ENCODE results near the gene VPS54.
A peak's percentile ranks its signal among the peaks of the same experiment; 100 is the strongest.

The VPS54 gene

GRCh38 chr2:64015391-64015790, 3.8 kb downstream of the VPS54 start:
- Histone ChIP-seq H3K14ac (ENCODE audit: low read length) (no peak overlapping the region), H3K18ac (ENCODE audit: low read length) (no peak overlapping the region)
- WGBS (ENCODE audit: extremely low coverage, insufficient coverage, insufficient read length): no CpG with 5 or more reads among the region's 5 CpGs

DNA sequence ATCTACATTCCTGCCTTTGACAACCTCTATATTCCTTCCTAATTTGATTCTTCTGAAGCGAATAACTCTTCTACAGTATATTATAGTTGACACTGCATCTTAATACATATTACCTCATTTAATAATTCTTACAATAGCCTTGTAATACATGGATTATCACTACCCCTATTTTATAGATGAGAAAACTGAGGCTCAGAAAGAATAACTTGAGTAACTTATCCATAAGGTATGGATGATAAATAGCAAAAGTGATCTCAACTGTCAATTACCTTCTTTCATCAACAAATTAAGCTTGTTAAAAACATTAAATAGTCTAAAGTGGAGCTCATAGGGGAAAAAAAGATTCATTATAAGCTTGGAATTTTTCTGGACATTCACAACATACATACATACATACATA, 4.6 kb downstream of the VPS54 start:
- Histone ChIP-seq H2AFZ (ENCODE audit: insufficient read depth, low read length, poor library complexity) (no peak overlapping the region), H3K23ac (ENCODE audit: low read length) (no peak overlapping the region), H3K79me2 (ENCODE audit: control insufficient read depth, insufficient read depth, low read length, poor library complexity) (peaks cover 16% of the 10 kb centered on the region), H3K79me1 (ENCODE audit: low read length) (peaks cover 12% of the 10 kb centered on the region), H2BK5ac (ENCODE audit: low read depth, low read length, poor library complexity) (no peak overlapping the region), H3K27me3 (ENCODE audit: insufficient read depth, low read length) (no peaks in the 10 kb centered on the region), H2BK12ac (ENCODE audit: low read length) (no peak overlapping the region), H3K9ac (ENCODE audit: low read length) (no peak overlapping the region), H3K9me3 (ENCODE audit: insufficient read depth, low read depth, low read length) (no peaks in the 10 kb centered on the region), H3K27ac (ENCODE audit: low read depth, low read length) (no peak overlapping the region), H3K14ac (ENCODE audit: low read length) (no peak overlapping the region), H2BK120ac (ENCODE audit: insufficient read depth, low read length, poor library complexity) (no peak overlapping the region), H3K4me2 (ENCODE audit: low read length) (no peak overlapping the region), H3K18ac (ENCODE audit: low read length) (no peak overlapping the region), H4K91ac (ENCODE audit: low read depth, low read length) (no peak overlapping the region), H3K4me1 (ENCODE audit: control insufficient read depth in 1 of 2, insufficient read depth in 2 of 2, low read length in 2 of 2) (peaks cover 0 to 3% of the 10 kb centered on the region in 2 experiments), H4K12ac (ENCODE audit: low read depth, low read length) (no peak overlapping the region), H3K4me3 (ENCODE audit: low read depth, low read length) (no peak overlapping the region), H2AK5ac (ENCODE audit: low read length) (no peak overlapping the region), H3K36me3 (ENCODE audit: control insufficient read depth in 1 of 2, insufficient read depth in 2 of 2, low read length in 2 of 2) (no peaks in the 10 kb centered on the region), H4K8ac (ENCODE audit: low read depth, low read length) (no peak overlapping the region), H3K4ac (ENCODE audit: low read depth, low read length) (no peak overlapping the region)
- DNase-seq: no peak
- no CpG with 5 or more reads among the region's 1 CpG for WGBS (ENCODE audit: extremely low coverage, insufficient coverage, insufficient read length)

More at GRCh38 chr2:64015391-64015790, 3.8 kb downstream of the VPS54 start:
- peak overlapping the region; percentile 52 for H3K4ac ChIP-seq (ENCODE audit: low read depth, low read length)
- H4K91ac ChIP-seq (ENCODE audit: low read depth, low read length): no peak overlapping the region
- no peak overlapping the region for H2BK5ac ChIP-seq (ENCODE audit: low read depth, low read length, poor library complexity)
- H2BK12ac ChIP-seq (ENCODE audit: low read length): no peak overlapping the region
- no peak overlapping the region for H3K23ac ChIP-seq (ENCODE audit: low read length)
- no peak overlapping the region for H3K27ac ChIP-seq (ENCODE audit: low read depth, low read length)
- no peak overlapping the region for H4K12ac ChIP-seq (ENCODE audit: low read depth, low read length)
- peaks cover 13% of the 10 kb centered on the region for H3K79me1 ChIP-seq (ENCODE audit: low read length)
- peaks cover 0 to 5% of the 10 kb centered on the region in 2 experiments for H3K4me1 ChIP-seq (ENCODE audit: control insufficient read depth in 1 of 2, insufficient read depth in 2 of 2, low read length in 2 of 2)
- H3K4me3 ChIP-seq (ENCODE audit: low read depth, low read length): no peak overlapping the region
- DNase-seq: no peak
- H3K79me2 ChIP-seq (ENCODE audit: control insufficient read depth, insufficient read depth, low read length, poor library complexity): peaks cover 16% of the 10 kb centered on the region
- H2BK120ac ChIP-seq (ENCODE audit: insufficient read depth, low read length, poor library complexity): no peak overlapping the region
- no peak overlapping the region for H4K8ac ChIP-seq (ENCODE audit: low read depth, low read length)
- no peaks in the 10 kb centered on the region for H3K27me3 ChIP-seq (ENCODE audit: insufficient read depth, low read length)
- no peaks in the 10 kb centered on the region for H3K36me3 ChIP-seq (ENCODE audit: control insufficient read depth in 1 of 2, insufficient read depth in 2 of 2, low read length in 2 of 2)
- H3K9ac ChIP-seq (ENCODE audit: low read length): no peak overlapping the region
- H3K4me2 ChIP-seq (ENCODE audit: low read length): no peak overlapping the region
- H2AFZ ChIP-seq (ENCODE audit: insufficient read depth, low read length, poor library complexity): no peak overlapping the region
- H2AK5ac ChIP-seq (ENCODE audit: low read length): no peak overlapping the region
- H3K9me3 ChIP-seq (ENCODE audit: insufficient read depth, low read depth, low read length): no peaks in the 10 kb centered on the region

DNA sequence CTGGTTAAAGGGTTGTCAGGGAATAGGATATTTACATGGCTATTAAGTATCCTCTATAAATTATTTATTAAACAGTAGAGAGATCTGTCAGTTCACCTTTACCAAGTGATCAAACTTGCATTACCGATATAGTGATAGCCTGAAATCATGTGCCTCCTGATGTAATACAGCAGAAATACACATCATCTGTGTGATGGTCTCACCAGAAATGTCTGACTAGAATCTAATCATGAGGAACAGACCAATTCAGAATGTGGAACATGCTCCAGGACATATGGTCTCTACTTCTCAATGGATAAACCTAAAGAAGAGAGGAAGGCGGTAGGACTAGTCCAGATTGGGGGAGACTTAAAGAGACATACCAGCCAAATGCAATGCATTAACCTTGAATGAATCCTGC, 6.2 kb downstream of the VPS54 start:
- H2AK5ac ChIP-seq (ENCODE audit: low read length): no peak overlapping the region
- no peaks in the 10 kb centered on the region for H3K9me3 ChIP-seq (ENCODE audit: insufficient read depth, low read depth, low read length)
- H3K18ac ChIP-seq (ENCODE audit: low read length): no peak overlapping the region
- H2AFZ ChIP-seq (ENCODE audit: insufficient read depth, low read length, poor library complexity): no peak overlapping the region
- no peak overlapping the region for H3K14ac ChIP-seq (ENCODE audit: low read length)
- no peak overlapping the region for H3K23ac ChIP-seq (ENCODE audit: low read length)
- no peak overlapping the region for H3K4ac ChIP-seq (ENCODE audit: low read depth, low read length)
- no peak overlapping the region for H2BK120ac ChIP-seq (ENCODE audit: insufficient read depth, low read length, poor library complexity)
- peaks cover 11% of the 10 kb centered on the region for H3K79me2 ChIP-seq (ENCODE audit: control insufficient read depth, insufficient read depth, low read length, poor library complexity)
- H4K8ac ChIP-seq (ENCODE audit: low read depth, low read length): no peak overlapping the region
- H2BK12ac ChIP-seq (ENCODE audit: low read length): no peak overlapping the region
- H3K27me3 ChIP-seq (ENCODE audit: insufficient read depth, low read length): no peaks in the 10 kb centered on the region
- peaks cover 2 to 3% of the 10 kb centered on the region in 2 experiments for H3K4me1 ChIP-seq (ENCODE audit: control insufficient read depth in 1 of 2, insufficient read depth in 2 of 2, low read length in 2 of 2)
- H3K27ac ChIP-seq (ENCODE audit: low read depth, low read length): no peak overlapping the region
- no peak overlapping the region for H3K4me3 ChIP-seq (ENCODE audit: low read depth, low read length)
- H4K91ac ChIP-seq (ENCODE audit: low read depth, low read length): no peak overlapping the region
- H2BK5ac ChIP-seq (ENCODE audit: low read depth, low read length, poor library complexity): no peak overlapping the region
- DNase-seq: no peak
- H3K9ac ChIP-seq (ENCODE audit: low read length): no peak overlapping the region
- whole genome bisulfite sequencing (ENCODE audit: extremely low coverage, insufficient coverage, insufficient read length): no CpG with 5 or more reads among the region's 2 CpGs
- H3K79me1 ChIP-seq (ENCODE audit: low read length): no peaks in the 10 kb centered on the region
- peaks cover 0 to 1% of the 10 kb centered on the region in 2 experiments for H3K36me3 ChIP-seq (ENCODE audit: control insufficient read depth in 1 of 2, insufficient read depth in 2 of 2, low read length in 2 of 2)
- no peak overlapping the region for H4K12ac ChIP-seq (ENCODE audit: low read depth, low read length)
- H3K4me2 ChIP-seq (ENCODE audit: low read length): no peak overlapping the region

GRCh38 chr2:64012115-64012514, 7.1 kb downstream of the VPS54 start:
- Histone ChIP-seq H2BK5ac (ENCODE audit: low read depth, low read length, poor library complexity) (no peak overlapping the region), H3K9ac (ENCODE audit: low read length) (no peak overlapping the region), H3K9me3 (ENCODE audit: insufficient read depth, low read depth, low read length) (no peaks in the 10 kb centered on the region), H4K12ac (ENCODE audit: low read depth, low read length) (no peak overlapping the region), H4K8ac (ENCODE audit: low read depth, low read length) (no peak overlapping the region), H2BK120ac (ENCODE audit: insufficient read depth, low read length, poor library complexity) (no peak overlapping the region), H2BK12ac (ENCODE audit: low read length) (no peak overlapping the region), H3K4ac (ENCODE audit: low read depth, low read length) (no peak overlapping the region), H3K79me1 (ENCODE audit: low read length) (no peaks in the 10 kb centered on the region), H3K4me3 (ENCODE audit: low read depth, low read length) (no peak overlapping the region), H3K4me1 (ENCODE audit: control insufficient read depth in 1 of 2, insufficient read depth in 2 of 2, low read length in 2 of 2) (peaks cover 2 to 3% of the 10 kb centered on the region in 2 experiments), H3K79me2 (ENCODE audit: control insufficient read depth, insufficient read depth, low read length, poor library complexity) (peaks cover 12% of the 10 kb centered on the region), H3K23ac (ENCODE audit: low read length) (no peak overlapping the region), H2AFZ (ENCODE audit: insufficient read depth, low read length, poor library complexity) (no peak overlapping the region), H4K91ac (ENCODE audit: low read depth, low read length) (no peak overlapping the region), H2AK5ac (ENCODE audit: low read length) (no peak overlapping the region), H3K36me3 (ENCODE audit: control insufficient read depth in 1 of 2, insufficient read depth in 2 of 2, low read length in 2 of 2) (peaks cover 0 to 3% of the 10 kb centered on the region in 2 experiments), H3K27me3 (ENCODE audit: insufficient read depth, low read length) (no peaks in the 10 kb centered on the region), H3K18ac (ENCODE audit: low read length) (no peak overlapping the region), H3K4me2 (ENCODE audit: low read length) (no peak overlapping the region), H3K14ac (ENCODE audit: low read length) (no peak overlapping the region), H3K27ac (ENCODE audit: low read depth, low read length) (no peak overlapping the region)
- no CpG with 5 or more reads among the region's 2 CpGs for WGBS (ENCODE audit: extremely low coverage, insufficient coverage, insufficient read length)
- no peak for DNase-seq
